ACC112 (cell line): ENCODE measurements around the gene FAM72A.
"Not testable (repeated sequence)": the region's sequence is repeated elsewhere in the genome, so short reads cannot be mapped to it uniquely, and the experiment has no call there.

ENCODE experiments used
- H2AFZ ChIP-seq: fragments of 200-600 bp; sonication (generic); one replicate; pipeline ENCODE4 v1.6.0; 2017; ENCODE audit warnings: antibody characterized with exemption, low read length; ENCODE audit not compliant: unreplicated experiment
- H3K27ac ChIP-seq: fragments of 200-600 bp; sonication (generic); 2 replicates; pipeline ENCODE4 v1.5.1; 2014; ENCODE audit warnings: low read depth, mild to moderate bottlenecking, antibody characterized with exemption, low read length, moderate library complexity
- H3K27me3 ChIP-seq: fragments of 200-600 bp; sonication (generic); 2 replicates; pipeline ENCODE4 v1.6.1; 2014; ENCODE audit warnings: mild to moderate bottlenecking, antibody characterized with exemption, low read length, moderate library complexity, mixed read lengths; ENCODE audit not compliant: insufficient read depth
- H3K36me3 ChIP-seq: fragments of 200-600 bp; sonication (generic); 2 replicates; pipeline ENCODE4 v1.6.1; 2016; ENCODE audit warnings: mild to moderate bottlenecking, antibody characterized with exemption, low read length, moderate library complexity, mixed read lengths; ENCODE audit not compliant: insufficient read depth
- H3K4me1 ChIP-seq: fragments of 200-600 bp; sonication (generic); one replicate; pipeline ENCODE4 v1.6.1; 2016; ENCODE audit warnings: low read length, mixed read lengths; ENCODE audit not compliant: insufficient read depth, unreplicated experiment, control insufficient read depth
- H3K4me3 ChIP-seq: fragments of 200-600 bp; sonication (generic); 2 replicates; pipeline ENCODE4 v1.5.1; 2014; ENCODE audit warnings: mild to moderate bottlenecking, low read depth, low read length
- H3K79me2 ChIP-seq: fragments of 200-600 bp; sonication (generic); one replicate; pipeline ENCODE4 v1.6.0; 2016; ENCODE audit warnings: low read length; ENCODE audit not compliant: control insufficient read depth, unreplicated experiment, insufficient read depth

The FAM72A gene

DNA sequence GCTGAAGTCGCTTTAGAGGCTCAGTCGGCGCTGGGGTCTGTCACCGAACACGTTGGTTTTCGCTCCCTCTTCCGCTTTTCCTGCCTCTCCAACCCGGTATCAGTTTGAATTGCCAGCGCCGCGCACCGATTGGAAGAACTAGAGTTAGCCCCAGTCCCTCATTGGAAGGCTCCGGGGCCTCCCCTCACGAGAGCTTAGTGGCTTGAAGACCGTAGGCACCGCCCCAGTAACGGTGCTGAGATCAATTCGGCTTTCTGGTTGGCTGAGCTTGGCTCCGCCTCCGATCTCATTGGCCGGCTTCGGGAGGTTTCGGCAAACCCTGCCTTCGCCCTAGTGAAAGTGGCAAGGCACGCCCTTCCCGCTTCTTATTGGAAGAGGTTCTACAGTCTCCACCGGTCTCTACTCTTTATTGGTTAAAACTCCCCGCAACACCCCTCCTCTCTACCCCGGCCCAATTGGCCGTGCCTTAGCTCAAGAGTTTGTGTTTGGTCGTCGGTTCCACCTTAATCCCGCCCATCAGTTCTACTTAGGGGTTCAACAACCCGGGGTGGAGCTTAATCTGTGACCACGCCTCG, at the start of gene FAM72A:
FAM72A (minus strand) TSS at position 51 of the 575 bp plus-strand sequence. CDS start 814 bp downstream, outside the sequence.
- Histone ChIP-seq H3K4me3 (peak within 1 kb of the TSS; percentile 72), H3K27ac (peak within 1 kb of the TSS; percentile 66)
- not testable (repeated sequence) for H3K4me1 ChIP-seq, H3K27me3 ChIP-seq, H3K36me3 ChIP-seq, H3K79me2 ChIP-seq, H2AFZ ChIP-seq

DNA sequence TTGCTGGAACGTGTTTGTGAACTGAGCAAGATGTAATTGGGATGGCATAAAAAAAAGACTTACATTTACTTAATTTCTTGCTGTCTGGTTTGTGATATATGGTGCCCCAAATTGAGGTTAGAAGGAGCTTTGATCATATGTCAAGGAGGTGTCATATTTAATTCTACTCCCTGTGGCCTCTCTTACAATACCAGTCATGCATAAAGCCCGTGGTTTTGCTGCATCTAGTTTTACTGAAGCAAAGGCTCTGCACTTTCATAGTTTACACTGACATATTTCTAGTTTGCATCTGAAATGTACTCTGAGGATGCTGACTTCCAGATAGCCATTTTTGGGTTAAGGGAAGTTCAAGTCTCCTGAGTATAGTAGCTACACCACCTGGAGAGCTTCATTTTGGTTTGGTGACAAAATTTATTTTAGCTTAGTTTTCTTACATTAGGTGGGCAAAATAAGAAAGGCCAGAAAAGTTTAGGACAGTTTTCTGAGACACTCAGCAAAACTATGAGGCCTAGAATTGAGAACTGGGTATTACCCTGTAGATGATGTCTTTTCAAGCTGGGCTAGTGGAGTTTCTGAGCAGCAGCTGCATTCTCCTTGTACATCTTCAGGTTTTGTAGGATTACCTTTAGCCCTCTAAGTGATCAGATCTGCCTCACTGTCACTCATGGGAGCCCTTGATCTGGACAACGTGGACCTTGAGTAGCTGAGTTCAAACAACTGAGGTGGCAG, 48.5 kb upstream of the FAM72A start:
- H3K79me2 ChIP-seq, H3K4me3 ChIP-seq, H3K36me3 ChIP-seq, H3K4me1 ChIP-seq, H2AFZ ChIP-seq, H3K27ac ChIP-seq, H3K27me3 ChIP-seq: not testable (repeated sequence)

DNA sequence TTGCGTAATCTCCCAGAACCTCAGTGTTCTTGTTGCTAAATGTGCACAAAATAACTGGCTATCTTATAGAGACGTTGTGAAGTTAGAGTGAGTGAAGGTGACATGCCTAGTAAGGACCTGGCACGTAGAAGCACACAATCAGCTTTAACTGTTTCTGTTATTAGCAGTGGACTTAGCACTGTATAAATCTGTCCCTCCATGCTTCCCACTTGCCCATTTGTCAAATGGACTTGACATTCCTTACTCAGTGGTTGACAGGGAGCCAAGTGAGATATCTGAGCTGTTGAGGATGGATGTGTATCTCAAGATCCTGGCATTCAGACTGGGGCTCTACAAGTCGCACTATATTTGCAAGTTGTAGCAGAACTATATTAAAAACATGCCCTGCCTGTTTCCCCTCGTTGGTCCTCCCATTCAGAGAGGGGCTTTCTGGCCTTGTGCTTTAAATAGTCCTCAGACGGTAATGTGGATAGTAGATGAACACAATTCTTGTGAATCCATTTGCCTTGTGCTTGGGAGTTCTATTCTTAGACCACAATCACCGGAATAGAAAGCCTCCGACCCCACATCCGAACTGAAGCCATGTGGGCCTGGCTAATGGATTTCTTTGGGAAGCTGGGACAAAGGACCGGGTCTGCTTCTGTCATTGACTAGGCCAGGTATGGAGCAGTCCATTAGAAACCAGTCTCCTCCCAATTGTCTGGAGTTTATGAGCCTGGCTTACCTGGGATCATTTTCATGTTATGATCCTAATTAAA, 43.7 kb upstream of the FAM72A start:
- not testable (repeated sequence) for H3K36me3 ChIP-seq, H3K4me1 ChIP-seq, H3K27ac ChIP-seq, H3K27me3 ChIP-seq, H2AFZ ChIP-seq, H3K79me2 ChIP-seq, H3K4me3 ChIP-seq

DNA sequence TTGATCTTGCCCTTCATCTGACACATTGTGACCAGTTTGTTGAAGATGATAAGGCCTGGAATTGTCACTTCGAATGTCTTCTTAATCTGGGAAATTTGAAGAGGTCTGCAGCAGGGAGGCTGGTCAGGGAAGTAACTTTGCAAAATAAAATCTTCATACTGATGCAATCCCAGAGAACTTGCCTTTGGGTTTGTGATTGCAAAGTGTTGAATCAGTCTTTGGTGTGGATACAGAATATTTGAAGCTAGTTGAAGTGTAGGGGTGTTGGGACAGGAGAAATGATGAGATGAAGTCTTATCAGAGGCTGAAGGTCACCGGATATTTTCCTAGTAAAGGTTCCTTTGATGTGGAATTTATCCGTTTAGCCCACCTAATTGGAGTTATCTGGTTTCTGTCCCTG, 42.8 kb upstream of the FAM72A start:
- not testable (repeated sequence) for H3K36me3 ChIP-seq, H3K27me3 ChIP-seq, H3K4me1 ChIP-seq, H3K79me2 ChIP-seq, H3K4me3 ChIP-seq, H3K27ac ChIP-seq, H2AFZ ChIP-seq

DNA sequence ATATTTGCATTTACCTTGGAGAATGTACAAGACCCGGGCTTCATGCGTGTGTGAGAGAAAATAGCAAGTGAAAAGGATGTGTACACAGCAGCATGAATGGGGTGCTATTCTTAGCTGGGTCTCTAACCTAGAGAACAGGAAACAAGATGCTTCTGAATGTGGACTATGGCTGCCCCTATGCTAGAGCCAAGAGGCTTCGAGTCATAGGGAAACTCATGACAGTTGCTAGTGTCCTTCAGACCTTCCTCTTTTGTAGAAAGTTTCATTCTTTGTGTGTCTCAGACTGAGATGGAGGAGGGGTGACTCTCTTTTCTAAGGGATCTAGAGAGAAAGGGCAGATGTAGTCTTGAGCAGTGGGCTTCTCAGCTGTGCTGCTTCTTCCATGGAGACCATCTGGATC, 40.7 kb upstream of the FAM72A start:
- not testable (repeated sequence) for H3K27me3 ChIP-seq, H3K36me3 ChIP-seq, H3K79me2 ChIP-seq, H3K4me1 ChIP-seq, H2AFZ ChIP-seq, H3K27ac ChIP-seq, H3K4me3 ChIP-seq

DNA sequence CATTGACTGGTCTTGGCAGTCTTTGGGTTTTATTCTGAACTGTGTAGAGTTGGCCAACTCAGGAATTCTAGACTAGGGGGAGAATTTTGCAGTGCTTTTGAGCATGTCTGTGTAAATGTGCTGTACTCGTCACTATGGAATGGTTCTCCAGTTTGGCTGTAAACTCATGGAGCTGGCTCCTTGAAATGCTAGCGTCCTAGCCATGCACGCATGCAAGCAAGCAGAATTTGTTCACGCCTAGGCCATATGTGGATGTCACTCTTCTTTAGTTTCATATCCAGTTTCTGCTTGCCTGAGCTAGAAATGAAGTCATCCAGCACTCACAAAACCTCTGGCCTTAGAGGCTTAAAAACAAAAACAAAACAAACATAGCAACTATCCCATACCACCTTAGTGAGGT, 37.6 kb upstream of the FAM72A start:
- not testable (repeated sequence) for H3K4me1 ChIP-seq, H3K27me3 ChIP-seq, H3K4me3 ChIP-seq, H3K79me2 ChIP-seq, H2AFZ ChIP-seq, H3K36me3 ChIP-seq, H3K27ac ChIP-seq

DNA sequence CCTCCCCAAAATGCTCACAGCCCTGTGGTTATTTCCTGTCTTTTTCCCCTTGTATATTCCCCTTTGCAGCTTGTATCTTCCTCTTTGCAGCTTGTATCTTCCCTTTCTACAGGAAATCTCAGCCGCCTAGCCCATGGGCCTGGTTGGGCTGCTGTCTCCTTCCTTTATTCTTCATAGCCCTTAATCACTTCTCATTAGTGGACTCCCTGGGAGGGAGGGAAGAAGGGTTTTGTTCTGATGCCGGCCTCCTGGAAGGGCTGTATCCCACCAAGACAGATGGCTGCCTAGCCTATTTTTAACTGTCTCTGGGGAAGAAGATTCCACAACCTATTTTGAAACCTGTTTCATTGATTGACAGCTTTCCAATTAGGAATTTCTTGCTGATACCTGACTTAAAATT, 32.6 kb upstream of the FAM72A start:
- H3K27ac ChIP-seq, H2AFZ ChIP-seq, H3K4me3 ChIP-seq, H3K27me3 ChIP-seq, H3K36me3 ChIP-seq, H3K4me1 ChIP-seq, H3K79me2 ChIP-seq: not testable (repeated sequence)

DNA sequence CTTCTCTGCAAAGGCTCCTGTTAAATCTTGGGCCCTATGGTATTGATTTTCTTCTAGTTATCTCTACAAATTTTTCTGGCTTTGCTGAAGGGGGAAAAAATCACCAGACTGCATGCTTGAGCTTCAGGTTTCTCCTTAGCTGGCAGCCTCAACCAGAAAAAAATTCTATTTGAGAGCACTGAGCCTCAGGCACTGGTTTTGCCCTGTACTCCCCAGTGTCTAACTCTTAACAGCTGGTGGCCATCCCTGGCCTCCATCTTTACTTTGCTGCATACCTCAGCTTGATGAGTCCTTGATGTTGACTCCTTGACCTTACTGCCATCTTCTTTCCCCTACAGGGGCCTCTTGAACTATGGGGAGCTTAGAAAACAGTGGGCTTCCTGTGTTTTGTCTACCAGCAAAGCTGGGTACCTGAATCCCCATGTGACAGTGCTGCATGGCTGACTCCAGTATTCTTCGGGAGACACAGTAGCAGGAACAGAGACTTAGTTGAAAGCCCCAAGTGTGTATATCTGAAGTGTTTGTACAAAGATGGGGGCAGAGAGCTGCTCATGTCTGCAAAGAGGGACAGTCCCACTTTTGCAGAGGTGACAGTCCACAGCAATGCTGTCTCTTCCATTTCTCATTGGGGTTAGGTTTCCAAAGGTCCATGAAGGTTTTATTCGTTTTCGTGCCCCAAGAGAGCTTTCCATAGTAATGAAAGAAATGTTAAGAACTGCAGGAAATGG, 31.7 kb upstream of the FAM72A start:
- H3K36me3 ChIP-seq, H3K79me2 ChIP-seq, H3K4me1 ChIP-seq, H3K27me3 ChIP-seq, H2AFZ ChIP-seq, H3K27ac ChIP-seq, H3K4me3 ChIP-seq: not testable (repeated sequence)

DNA sequence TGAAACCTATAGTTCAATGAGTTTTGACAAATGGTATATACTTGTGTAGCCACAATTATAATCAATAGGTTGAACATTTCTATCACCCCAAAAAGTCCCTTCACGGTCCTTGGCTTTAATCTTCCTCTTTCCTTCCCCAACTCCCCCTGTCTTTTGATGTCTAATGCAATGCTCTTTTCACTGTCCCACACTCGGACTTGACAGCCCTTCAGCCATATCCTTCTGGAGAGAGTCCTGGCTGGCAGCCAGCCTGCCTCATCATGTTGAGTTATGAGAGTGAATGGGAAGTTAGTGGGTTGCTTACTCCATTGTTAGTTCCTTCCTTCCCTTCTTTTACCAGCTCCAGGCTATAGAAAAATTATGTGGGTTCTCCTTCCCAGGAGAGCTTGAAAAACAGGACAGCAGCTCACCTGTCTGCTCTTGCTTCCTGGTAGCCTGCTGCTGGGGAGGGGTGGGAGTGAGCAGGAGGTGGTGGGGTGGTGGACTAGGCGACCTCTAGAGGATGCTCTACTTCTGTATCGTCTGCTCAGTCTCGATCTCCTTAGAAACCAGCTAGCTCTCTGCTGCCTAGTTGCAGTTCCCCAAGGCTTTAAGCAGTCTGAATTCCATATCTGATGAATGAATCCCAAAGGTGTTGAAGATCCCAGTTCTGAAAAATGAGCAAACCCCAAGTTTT, 30.5 kb upstream of the FAM72A start:
- H3K27me3 ChIP-seq, H3K4me1 ChIP-seq: not testable (repeated sequence)

DNA sequence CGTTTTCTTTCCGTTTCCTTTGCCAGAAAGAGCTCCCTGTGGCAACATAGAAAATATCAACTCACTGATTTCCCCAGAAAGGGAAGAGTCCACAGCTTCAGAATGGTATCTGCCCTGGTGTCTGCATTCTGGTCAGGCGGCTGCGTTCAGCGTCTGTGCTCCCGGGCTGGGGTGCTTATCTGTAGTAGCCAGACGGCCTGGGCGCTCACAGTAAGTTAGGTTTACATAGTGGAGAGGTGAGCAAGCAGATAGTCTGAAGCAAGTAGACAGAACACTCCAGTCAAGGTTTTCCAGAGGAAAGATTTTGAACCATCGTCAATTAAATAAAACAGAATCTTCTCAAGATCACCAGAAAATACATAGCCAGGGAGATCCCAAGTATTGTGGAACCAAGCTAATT, 29.4 kb upstream of the FAM72A start:
- not testable (repeated sequence) for H3K36me3 ChIP-seq, H3K4me3 ChIP-seq, H3K4me1 ChIP-seq, H3K27me3 ChIP-seq, H3K27ac ChIP-seq, H3K79me2 ChIP-seq, H2AFZ ChIP-seq

More for the DNA sequence above, 30.5 kb upstream of the FAM72A start:
- not testable (repeated sequence) for H3K4me3 ChIP-seq, H3K79me2 ChIP-seq, H3K36me3 ChIP-seq, H2AFZ ChIP-seq, H3K27ac ChIP-seq
